Femur (tissue), 1 donor: ENCODE data around the gene FER1L5.
"Not testable (repeated sequence)": the region's sequence is repeated elsewhere in the genome, so short reads cannot be mapped to it uniquely, and the experiment has no call there.

Source experiments
- DNase-seq: peaks from one replicate; pipeline ENCODE4 v3.0.0-alpha.2; 2017

Gene FER1L5

DNA sequence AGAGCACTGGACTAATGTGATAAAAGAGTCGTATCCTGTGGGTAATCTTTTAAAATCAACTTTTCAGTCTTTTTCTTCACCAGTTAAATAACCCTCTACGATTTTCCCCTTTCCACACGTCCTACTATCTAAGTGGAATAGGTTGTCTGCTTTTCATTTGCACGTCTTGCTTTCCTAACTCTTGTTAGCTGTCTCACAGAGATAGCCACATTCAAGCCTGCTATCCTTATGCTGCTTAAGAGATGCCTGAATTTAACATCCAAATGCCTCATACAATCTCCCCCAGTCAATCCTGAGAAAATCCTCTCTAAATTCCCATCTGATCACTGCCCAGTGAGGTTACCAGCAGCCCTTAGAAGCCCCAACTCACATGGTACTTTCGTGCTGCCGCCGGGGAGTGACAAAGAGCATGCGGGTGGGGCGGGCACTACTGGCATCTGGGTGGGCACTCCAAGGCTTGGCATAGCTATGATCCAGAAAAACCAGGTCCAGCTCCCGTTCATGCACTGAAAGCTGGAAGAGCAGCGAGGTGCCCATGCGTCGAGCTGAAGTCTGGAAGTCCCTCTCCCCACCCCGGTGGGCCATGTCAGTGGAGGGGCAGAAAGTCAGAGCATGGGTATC lies 5.9 kb upstream of the FER1L5 start:
- no peak for DNase-seq

DNA sequence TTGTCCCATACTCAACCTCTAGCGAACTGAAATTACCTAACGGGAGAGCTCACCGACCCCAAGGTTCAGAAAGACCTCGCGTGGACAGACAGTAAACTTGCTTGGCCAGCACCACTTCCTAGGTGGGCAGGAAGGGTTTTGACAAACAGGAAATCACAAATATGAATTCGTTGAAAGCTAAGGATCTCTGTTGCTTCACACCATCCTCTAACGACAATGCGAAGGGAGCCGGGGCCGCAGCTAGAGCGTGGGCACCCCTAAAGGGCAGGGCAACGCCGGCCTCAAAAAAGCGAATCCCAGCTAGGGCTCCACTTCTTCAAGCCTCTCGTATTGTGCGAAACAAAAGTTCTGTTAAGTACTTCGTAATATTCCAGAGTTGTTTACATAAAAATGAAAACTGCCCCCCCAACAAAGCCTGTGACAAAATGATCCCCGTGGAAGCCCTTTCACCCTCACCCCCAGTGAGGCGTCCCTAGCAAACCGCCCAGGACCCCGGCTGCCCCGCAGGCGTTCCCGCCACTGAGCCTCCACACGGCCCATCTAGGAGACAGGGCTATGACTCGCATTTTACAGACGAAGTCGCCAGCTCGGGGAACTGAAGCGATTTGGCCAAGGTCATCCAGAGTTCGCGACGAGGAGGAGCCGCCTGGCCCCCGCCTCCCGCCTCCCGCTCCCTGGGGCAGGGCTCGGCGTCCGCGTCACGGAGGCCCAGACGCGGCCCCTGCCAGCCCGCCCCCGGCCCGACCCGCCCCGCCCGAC lies 5.0 kb upstream of the FER1L5 start:
- peak; percentile 92 for DNase-seq

DNA sequence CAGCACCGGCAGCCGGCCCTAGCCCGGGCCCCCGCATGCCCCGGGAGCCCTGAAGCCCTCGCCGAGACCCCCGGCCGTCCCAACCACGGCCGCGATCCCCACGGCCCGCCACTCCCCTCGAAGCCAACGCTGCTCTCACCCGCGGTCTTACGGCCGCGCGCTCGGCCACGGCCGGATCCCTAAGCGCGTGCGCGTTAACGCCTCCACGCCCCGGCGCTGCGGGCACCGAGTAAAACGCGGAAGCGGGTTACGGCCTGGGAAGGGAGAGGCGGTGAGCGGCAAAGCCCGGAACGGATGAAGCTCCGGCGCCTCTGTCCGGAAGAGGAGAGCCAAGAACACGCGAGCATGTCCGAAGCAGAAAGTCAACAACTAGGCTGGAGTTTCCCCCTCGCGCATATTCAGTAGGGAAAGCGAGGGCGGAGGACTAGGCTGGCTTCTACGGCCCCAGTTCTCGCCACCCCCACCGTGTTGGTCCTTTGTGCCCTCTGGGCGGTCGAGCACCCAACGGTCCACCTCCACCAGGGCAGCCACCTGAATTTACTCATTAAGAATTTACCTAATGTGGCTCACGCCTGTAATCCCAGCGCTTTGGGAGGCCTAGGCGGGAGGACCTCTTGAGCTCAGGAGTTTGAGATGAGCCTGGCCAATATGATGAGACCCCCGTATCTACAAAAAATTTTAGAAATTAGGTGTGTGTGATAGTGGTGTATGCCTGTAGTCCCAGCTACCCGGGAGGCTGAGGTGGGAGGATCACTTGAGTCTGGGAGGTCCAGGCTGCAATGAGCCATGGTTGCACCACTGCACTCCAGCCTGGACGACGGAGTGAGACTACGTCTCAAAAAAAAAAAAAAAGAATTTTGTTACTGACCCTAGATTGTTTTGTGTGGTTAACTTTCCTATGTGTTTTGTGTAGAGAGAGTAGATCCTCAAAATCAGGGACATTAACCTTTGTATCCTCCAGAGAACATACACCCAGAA lies 4.1 kb upstream of the FER1L5 start, which contains the start of gene KANSL3:
KANSL3 (minus strand) TSS at position 169 of the 978 bp plus-strand sequence. CDS start 1,177 bp downstream, outside the sequence.
- peak; percentile 96 for DNase-seq

DNA sequence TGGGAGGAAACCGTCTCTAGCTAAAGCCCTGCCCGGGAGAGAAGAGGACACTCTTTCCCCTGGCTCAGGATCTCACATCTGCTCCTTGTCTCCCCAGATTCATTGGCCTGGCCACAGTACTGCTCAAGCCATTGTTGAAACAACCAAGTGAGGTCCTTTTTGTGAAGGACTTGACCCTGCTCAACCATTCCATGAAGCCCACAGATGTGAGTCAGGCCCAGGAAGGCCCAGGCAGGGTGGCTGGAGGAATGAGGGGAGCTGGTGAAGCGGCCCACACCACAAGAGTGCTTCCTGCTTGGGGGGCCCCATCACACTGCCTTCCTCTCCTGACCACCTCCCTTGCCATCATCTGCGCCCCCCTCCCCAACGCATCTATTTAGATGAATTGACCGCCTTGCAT lies 5.1 kb downstream of the FER1L5 start:
- no peak for DNase-seq

DNA sequence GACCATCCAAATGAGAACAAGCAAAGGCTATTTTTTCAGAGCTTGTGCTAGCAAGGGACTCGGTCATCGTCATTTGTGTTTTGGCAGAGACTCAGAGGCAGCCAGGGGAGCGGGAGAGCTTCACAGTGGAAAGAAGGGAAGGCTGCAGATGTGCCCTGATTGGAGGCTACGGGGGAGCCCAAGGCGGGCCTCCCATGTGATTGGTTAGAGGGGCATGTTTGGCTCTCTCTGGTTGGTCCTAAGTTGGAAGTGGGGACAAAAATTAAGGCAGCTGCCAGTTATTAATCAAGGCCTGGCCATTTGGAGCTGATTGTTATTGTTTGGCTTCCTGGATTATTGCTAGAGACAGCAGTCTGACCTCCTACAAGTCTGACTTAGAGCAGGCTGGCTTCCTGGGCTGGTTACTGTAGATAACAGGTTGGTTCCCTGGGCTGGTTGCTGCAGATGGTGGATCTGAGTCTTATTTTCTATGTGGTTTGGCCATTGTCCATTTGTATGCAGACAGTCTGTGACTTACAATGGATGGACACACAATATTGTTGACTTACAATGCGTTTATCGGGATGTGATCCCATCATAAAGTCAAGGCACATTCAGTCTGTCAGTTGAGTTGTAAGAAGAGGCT lies 5.9 kb downstream of the FER1L5 start:
- DNase-seq: no peak

DNA sequence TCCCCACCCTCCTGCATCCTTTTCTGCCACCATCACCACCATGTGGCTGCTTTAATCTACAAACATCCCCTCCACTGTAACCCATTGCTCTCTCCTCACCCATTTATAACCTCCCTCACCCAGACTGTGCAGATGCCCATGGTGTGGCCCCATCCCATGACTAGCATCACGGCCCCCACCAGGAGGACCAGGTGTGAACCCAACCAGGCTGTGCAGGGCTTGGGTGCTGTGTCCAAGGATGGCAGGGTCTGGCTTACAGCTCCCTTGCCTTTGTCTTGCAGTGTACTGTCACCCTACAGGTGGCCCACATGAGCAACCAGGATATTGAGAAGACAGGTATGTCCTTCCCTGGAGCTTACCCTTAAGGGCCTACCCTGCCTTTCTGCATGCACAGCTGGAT lies 6.8 kb downstream of the FER1L5 start:
- DNase-seq: no peak

DNA sequence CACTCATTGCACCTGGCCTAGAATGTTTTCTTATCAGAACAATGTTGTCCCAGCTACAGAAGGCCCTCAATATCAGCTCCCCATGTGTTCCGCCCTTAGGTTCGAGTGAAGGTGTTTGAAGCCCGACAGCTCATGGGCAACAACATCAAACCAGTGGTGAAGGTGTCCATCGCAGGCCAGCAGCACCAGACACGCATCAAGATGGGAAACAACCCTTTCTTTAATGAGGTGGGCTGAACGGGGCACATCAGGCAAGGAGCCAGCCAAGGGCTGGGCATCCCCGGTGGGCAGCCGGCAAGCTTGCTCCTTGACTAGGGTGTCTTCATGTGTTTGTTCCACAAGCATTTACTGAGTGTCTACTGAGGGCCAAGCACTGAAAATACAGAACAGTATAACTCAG lies 9.2 kb downstream of the FER1L5 start:
- DNase-seq: no peak

DNA sequence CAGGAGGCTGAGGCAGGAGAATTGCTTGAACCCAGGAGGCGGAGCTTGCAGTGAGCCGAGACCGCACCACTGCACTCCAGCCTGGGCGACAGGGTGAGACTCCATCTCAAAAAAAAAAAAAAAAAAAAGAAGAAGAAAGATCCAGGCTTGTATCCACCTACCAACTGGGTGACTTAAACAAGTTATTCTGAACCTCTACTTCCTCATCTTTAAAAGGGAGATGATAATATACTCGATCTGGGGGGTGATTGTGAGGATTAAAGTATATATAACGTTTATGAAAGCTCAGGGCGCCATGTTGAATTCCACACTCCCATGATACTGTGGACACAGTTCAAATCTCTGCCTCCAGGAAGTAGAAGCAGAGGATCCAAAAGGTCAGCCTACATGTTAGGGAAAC lies 12.2 kb downstream of the FER1L5 start:
- not testable (repeated sequence) for DNase-seq

DNA sequence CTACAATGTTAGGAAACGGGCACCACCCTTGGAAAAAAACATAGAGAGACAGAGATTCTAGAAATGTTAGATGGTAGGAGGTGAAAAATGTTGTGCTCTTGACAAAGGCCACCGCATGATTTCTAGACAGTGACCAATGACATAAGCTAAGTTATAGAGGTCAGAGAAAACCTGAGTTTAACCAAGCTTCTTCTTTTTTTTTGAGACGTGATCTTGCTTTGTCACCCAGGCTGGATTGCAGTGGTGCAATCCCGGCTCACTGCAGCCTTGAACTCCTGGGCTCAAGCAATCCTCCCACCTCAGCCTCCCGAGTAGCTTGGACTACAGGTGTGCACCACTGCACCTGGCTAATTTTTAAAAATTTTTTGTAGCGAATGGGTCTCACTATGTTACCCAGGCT lies 13.0 kb downstream of the FER1L5 start:
- DNase-seq: no peak

DNA sequence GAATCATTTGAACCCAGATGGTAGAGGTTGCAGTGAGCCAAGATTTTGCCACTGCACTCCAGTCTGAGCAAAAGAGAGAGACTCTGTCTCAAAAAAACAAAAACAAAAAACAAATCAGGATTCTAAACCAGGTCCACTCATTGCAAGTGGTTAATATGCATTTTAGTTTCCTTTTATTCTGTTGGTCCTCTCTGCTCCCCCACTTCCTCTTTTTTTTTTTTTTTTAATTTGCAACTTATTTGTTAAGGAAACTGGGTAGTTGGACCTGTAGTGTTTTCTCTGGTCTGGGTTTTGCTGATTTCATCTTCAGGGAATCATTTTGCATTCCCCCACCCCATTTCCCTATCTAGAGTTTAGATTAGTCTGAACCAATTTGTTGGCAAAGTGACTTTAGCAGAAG lies 14.0 kb downstream of the FER1L5 start:
- no peak for DNase-seq

DNA sequence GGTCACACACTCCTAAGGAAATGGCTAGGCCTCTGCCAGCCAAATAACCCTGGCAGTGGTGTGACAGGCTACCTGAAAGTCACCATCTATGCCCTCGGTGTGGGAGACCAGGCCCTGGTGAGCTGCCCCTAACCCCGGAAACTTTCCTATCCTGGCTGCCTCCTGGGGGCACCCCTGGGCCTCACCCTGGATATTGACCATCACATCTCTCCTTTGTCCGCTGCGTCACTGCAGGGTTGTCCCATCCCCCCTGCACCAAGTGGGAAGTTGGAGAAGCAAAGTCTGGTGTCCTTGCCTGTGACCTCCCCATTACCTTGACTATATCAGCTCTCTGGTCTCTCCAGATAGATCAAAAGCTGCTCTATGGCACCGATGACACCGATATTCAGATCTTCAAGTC lies 18.8 kb downstream of the FER1L5 start:
- DNase-seq: no peak

DNA sequence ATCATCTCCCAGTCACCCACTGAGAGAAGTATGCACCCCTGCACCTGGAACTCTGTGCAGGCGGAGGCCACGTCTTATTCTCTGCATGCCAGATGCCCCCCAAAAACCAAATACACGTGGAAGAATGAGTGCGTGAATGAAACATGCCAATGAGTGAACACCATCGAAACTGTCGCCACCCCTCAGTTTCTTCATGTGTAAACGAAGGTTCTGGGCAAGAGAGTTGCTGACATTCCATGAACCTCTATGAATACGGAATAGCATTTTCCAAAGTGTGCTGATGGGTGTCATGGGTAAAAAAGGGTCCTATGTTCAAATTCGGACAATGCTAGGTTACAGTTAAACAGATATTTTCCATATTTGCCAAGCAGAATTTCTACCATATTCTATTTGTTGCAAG lies 19.8 kb downstream of the FER1L5 start:
- no peak for DNase-seq

DNA sequence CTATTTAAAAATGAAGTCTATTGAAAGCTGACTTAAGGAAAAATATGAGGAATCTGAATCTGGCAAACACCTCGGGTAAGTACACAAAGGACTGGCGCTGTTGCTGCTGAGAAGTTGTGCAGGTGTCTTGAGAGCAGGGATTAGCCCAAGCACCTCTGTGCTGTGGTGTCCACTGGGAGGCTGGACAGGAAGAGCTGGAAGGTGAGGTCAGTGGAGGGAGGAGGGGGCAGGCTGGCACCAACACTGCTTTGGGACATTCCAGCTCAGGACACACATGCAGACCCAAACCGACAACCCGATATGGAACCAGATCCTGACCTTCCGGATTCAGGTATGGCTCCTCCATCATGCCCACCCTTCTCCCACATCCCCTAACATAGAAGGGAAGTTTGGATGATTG lies 20.6 kb downstream of the FER1L5 start:
- no peak for DNase-seq

DNA sequence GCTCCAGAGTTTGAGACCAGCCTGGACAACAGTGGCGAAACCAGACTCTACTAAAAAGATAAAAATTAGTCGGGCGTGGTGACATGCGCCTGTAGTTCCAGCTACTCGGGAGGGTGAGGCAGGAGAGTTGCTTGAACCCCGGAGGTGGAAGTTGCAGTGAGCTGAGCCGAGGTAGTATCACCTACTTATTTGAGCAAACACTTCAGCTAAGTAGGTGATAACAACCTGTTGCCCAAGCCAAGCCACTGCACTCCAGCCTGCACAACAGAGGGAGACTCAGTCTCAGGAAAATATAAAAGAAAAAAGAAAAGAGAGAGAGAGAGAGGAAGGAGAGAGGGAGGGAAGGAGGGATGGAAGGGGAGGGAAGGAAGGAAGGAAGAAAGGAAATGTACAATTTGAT lies 21.3 kb downstream of the FER1L5 start:
- DNase-seq: no peak

DNA sequence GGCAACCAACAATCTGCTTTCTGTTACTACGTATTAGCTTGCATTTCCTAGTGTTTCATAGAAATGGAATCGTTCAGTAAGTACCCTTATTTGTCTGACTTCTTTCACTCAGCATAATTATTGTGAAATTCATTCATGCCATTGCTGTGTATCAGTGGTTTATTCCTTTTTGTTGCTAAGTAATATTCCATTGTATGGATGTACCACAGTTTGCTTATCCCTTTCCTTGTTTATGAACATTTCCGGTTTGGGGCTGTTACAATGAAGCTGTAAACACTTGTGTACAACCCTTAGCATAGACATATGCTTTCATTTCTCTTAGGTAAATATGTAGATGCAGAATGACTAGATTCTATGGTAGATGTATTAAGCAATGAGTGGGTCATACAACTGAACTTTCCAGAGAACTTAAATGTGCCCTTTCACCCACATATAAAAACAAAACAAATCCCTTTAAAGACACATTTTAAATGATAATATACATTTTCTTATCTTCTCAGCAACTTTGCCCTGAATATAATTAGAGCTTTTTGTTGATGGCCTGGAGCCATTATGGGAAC lies 21.9 kb downstream of the FER1L5 start:
- DNase-seq: no peak

DNA sequence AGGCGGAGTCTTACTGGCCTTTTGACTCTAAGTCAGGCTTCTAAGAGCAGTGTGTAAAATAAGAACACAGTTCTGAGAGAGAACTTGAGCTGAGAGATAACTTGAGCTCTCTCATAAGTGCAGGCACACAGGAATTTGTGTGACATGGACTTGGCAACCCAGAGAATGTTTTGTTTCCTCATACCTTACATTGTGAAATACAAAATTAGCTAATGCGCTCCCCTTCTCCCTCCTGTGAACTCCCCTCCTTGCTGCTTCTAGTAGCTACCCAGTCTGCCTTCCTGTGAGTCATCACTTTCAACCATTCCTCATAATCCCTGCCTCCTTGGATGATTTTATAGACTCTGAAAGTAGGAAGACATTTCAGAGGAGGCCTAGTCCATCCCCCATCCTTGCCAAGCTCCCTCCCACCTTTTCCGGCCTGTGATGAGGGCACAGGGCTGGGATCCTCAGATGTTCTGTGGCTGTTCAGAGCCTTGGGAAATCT lies 22.6 kb downstream of the FER1L5 start:
- DNase-seq: no peak

DNA sequence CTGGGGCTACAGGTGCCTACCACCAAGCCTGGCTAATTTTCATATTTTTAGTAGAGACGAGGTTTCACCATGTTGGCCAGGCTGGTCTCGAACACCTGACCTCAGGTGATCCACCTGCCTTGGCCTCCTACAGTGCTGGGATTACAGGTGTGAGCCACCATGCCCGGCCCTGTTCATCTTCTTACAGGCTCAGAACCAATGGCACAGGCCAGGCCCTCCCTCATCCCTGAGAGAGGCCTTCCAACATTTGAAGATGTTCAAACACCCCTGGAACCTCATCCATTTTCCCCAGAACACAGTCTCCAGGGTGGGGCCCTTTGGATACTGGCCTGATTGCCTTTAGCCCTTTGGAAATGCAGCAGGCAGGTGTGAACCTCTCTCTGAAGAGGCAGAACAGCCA lies 23.2 kb downstream of the FER1L5 start:
- peak; percentile 2 for DNase-seq

DNA sequence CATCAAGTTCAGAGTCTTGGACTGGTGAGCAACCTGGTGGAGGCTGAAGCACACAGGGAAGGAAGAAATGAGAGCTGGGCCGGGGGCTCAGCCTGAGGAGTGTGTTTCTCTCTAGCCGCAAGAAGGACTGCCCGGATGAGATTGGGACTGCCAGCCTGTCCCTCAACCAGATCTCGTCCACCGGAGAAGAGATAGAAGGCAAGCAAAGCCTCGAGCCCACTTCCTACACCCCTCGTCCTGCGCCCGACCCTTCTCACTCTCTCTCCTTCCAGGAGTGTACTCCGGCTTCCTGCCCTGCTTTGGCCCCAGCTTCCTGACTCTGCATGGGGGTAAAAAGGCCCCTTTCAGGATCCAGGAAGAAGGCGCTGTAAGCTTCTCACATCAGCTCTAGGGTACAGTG lies 26.2 kb downstream of the FER1L5 start:
- peak; percentile 4 for DNase-seq

DNA sequence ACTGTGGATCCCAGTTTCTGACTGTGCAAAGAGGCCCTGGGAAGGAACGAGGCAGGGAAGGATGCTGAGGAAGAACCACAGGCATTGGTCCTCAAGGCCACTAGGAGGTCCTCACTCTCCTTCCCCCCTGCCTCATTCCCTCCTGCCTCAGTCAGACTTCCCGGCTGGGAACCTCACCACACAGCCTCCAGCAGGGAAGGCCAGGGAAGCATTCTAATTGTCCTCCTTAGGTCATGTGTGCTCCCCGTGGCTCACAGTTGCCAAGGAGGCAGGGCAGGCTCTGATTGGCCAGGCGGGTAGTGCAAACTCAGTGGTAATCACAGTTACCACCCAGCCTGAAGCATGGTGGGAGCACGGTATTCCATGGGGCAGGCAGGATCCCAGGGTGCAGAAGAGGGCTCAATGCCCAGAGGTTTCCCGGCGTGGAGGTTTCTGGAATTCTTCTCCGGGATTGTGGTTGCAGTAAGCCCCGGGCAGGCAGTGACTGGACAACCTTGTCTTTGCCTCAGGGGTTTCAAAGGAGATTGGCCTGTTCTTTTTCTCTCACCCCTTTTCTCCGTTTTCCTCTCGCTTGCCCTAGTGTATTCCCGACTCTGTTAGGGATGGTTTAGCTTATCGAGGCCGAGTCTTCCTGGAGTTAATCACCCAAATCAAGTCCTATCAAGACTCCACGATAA lies 27.1 kb downstream of the FER1L5 start:
- DNase-seq: peak; percentile 6

DNA sequence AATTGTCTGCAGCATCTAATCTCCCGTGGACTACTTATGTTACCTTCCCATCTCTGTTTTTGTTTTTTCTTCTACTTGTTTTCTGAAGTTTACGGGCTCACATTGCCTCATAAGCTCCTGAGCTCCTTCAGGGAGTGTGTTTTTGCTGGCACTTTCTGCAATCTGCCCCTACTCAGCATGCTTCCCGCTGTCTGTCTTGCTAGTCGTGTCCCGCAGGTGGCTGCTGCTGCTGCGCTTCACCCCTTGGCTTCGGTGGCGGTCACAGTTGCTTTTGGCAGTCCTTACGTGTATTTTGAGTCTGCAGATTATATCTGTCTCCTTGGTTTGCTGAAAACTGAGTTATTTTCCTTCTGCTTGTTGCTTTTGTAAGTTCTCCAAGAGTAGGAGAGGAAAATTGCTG lies 37.3 kb downstream of the FER1L5 start:
- DNase-seq: peak; percentile 32

DNA sequence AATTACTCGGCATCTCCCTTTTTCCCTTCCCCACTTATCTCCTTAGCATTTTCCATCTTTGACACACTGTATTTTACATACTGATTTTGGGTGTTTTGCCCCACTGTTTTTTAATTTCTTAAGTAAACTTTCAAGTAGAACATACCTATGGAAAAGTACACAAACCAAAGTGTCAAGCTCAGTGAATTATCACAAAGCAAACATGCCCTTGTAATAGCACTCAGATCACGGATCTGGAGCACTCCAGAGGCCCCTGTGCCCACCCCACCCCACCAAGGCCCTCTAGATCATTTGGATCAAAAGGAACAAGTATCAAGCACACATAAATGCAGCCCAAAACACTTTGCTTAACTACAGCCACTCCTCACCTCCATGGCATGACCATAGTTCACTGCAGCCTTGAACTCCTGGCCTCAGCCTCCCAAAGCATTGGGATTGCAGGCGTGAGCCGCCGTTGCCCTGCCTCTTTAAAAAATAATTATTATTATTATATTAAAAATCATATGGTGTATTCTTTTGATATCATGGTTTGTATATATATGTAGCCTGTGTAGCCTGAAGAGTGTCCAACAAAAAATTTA lies 38.1 kb downstream of the FER1L5 start:
- DNase-seq: peak; percentile 3
